Renal cortex interstitium (tissue), 11 donors: Measurements from ENCODE around the gene PITPNC1. TPM values are rescaled to one million over a fixed set of nuclear protein-coding genes. Genes with fewer than 3 reads are reported as not detected.

Experiments used
- DNase-seq, 11 donors: peaks; one replicate each; pipeline ENCODE4 v3.0.0-alpha.2; 2013; ENCODE audit warnings: low read depth in 9 of 11, low spot score in 4 of 11; ENCODE audit errors: extremely low read depth in 1 of 11
- polyA plus RNA-seq, 3 donors: library from polyadenylated mRNA; unstranded; fragments of 120-200 nt; gene quantifications; one replicate each; pipeline ENCODE4 v1.2.1, GENCODE V29; 2013; ENCODE audit not compliant: insufficient read length in 3 of 3

The PITPNC1 gene
- polyA plus RNA-seq, 3 donors: 19.9 to 26.1 (median 23.7) TPM

DNA sequence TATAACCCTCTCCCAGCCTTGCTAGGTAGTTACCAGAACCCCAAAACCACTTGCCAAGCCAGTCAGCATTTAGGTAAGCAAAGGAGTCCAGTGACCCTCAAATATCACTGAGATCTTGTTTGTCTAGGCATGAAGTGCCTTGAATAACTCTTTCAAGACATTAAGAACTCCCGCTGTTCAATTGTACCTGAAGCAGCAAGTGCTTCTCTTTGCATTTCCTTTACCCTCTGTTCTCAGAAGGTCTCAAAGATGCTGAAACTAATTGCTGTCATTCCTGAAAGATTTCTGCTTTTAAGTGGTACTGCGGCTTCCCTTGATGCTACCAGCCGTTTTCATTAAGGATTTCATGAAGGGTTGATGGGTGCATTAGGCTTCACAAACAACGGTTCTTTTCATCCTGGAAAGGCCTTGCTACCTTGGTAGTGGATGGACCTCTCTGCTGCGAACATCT, 142.7 kb downstream of the PITPNC1 start:
- no peak for DNase-seq

DNA sequence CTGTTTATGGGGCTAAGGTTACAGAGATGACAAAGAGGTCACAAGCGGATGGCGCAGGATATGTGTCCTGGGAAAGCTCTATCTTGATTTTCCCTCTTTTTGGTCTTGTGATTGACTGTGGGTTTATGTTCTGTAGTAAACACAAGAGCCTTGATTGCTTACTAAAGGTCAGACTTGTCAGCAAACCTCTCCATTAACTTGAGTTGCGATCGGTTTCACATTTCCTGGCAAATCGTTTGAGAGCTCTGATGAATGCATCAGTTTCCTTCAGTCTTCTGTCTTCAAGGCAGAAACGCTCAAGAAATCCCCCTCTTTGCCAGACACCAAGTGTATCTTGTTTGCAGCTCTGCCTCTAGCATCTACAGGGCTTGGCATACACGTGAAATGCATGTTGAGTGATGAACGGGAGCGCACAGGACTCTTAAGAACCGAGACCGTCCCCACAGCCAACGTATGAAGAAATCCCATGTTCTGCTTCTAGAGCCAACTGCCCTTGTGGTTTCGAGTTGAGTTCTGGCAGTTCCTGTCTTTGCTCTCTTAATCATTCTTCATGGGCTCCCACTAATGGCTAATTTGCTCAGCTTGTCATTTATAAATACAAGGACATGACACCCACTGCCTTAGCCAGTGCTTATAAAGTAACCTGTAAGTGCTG, 143.3 kb downstream of the PITPNC1 start:
- DNase-seq: peak in 4 of 11 donors; percentile 53 to 75 (median 65)

DNA sequence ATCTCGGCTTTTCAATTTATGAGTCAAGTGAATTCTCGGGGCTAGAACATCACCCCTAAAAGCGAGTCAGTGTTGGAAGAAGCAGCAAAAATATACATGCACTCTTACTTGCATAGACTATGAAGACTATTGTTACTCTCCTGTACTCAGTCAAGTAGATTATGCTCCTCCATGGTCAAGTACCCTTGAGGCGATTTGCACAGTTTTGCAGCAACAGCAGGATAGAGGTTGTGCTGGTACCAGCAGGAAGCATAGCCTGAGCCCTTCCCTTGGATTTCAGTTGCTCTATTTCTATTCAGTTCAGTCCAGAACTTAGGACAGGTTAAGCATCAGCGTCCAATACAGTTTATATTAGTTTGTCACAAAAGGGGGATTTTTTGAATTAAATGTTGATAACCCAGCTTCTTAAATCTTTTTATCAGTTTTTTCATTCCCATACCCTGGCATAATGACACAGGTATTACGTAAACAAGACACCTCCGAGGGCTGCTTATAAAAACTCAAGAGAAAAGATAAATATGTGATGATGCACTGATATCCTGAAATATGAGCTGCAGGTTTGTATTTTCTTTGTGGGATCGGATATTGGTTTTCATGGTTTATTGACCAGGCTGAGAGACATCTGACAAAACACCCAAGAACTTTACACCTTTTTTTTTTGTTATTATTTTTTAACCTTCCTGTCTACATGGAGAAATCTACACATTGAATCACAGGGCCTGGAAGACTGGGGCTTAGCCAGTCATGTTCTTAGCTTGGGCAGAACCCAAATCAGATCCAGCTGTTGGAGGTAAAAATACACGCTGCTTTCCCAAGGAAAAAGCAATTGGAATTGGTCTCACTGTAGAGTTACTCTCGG, 144.1 kb downstream of the PITPNC1 start:
- DNase-seq: no peak

DNA sequence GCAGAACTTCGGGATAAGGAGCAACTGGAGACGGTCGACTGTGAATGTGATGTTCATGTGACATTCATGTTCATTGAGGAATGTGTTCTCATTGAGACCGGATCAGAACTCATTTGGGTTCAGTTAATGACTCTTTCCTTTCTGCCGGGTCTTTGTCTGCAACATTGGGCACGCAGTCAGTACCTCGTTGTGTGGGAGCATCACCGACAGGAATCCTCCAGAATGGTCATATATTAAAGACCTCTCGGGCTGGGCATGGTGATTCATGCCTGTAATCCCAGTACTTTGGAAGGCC, 144.6 kb downstream of the PITPNC1 start:
- no peak for DNase-seq

DNA sequence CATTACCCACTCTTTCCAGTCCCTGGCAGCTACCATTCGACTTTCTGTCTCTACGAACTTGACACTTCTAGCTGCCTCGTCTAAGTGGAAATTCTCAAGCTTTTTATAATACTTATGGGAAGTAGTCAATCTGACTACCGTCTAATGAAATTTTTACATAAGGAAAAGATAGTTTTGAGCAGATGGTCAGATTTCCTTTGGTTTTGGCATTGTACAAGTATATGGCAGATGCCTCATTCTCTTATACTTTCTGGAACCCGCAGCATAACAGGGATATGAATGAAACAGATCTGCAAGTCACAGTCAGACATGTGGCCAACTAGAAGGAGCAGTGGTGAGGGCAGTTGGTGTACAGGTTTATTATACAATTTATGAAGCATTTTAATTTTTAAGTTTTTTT, 146.0 kb downstream of the PITPNC1 start:
- no peak for DNase-seq

DNA sequence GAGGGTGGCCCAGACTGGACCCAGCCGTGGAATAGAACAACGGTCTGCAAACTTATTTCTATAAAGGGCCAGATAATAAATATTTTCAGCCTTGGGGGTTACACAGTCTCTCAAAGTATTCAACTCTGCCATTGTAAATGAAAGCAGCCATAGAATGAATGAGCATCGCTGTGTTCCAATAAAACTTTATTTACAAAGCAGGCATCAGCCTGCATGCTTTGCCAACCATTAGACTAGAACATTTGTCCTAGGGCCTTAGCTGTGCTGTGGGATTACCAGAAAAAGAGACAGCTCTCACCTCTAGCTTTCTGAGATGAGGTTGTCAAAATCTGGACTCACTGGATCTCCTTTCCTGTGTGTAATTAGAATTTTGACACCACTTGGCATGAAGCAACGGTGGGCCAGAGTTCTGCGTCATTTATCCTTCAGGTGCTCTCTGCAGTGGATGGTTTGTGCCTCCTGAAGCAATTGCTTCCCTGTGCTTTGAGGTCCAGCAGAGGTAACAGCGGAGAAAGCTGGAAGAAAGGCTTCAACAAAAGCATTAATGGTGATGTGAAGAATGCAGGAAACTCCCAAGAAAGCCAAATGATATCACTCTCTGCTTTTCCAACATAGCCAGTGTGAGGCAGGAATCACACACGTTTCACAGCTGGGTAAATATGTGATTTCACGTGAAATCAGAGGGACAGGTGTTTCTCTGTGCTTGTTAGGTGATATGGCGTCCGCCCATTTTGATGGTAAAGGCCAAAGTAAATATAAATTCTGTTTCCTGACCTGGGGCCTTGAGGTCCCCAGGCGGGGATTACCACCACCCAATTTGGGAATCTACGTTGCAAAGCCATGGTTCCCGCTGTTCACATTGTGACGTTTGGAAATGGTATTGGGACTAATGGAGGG, 148.4 kb downstream of the PITPNC1 start:
- DNase-seq: no peak

DNA sequence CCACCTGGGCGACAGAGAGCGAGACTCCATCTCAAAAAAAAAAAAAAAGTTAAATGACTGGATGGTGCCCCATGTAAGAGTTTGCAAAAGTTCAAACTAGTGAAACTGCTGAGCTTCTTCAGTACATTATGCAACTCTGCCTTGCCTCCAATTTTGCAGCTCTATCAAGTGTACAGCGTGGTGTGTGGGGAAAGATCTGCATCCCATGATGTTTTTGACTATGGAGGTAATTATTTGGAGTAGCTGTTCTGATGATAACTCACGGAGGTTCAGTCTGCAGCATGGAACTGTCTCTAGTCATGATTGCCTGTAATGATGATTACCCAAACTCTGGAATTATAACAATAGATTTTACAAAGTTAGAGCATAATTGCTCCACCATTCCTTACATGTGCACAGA, 149.6 kb downstream of the PITPNC1 start:
- no peak for DNase-seq

DNA sequence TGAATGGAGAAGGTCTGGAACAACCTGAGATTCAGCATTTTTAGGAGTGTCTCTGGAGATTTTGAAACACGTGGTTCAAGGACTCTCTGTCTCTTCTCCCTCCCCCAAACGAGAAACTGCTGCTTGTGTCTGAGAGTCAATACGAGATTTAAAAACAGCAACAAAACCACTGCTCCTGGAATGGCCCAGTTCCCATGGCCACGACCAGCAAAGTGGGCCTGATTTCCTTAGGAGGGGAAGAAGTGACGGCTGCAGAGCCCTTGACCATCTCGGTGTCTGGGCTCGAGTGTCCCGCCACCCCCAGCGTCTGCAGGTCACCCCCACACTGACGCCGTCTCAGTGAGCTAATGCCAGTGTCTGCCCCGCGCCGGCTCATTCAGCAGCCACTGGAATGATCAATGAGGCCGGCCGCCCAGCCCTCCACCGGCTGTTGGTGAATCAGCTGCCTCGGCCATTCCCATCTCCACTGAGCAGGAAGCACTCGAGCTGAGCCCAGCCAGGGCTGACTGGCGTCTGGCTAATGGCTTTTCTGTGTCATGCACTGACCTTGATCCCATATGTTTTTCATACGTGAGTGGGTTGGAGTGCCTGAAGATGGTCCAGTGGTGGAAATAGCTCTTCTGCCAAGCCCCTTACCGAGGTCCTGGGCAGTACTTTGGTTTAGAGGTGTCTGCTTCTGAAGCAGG, 151.8 kb downstream of the PITPNC1 start:
- peak in 9 of 11 donors; percentile 46 to 84 (median 74) for DNase-seq

DNA sequence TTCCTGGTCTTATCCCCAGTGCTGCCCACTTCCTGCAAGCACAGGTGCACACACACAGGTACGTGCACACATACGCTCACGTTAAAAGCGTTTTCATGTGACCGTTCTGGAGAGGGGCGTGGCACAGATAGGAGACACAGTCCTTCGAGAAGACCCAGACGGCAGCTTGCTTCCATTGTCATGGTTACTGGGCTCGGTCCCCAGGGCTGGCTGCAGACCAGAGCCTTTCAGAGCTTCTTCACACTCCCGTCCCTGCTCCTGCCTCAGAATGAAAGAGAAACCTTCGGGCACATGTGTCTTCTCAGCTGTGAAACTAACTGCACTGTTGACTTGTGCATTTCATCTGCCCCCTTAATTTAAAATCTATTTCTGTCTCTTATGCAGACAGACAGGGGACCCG, 154.2 kb downstream of the PITPNC1 start:
- no peak for DNase-seq

DNA sequence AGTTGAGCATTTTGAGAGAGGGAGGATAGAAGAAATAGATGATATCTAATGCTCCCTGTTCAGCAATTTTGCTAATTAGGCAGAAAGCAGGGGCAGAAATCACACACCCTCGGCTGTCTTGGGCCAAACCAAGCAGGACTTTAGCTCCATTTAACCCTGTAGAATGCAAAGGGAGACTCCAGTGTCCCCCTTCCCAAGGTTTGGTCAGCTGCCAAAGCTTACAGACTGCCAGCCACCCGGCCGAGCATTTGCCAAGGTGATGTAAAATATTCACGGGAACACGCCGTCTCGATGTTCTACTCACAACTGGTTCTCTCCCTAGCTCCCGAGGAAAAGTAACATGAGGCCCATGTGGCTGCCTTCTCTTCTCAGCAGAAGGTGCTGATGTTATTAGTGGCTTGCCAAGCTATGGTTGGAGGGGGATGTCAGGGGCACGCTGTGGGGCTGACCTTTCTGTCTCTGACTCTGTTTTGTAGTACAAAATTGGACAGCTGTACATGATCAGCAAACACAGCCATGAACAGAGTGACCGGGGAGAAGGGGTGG, 155.3 kb downstream of the PITPNC1 start:
- no peak for DNase-seq

DNA sequence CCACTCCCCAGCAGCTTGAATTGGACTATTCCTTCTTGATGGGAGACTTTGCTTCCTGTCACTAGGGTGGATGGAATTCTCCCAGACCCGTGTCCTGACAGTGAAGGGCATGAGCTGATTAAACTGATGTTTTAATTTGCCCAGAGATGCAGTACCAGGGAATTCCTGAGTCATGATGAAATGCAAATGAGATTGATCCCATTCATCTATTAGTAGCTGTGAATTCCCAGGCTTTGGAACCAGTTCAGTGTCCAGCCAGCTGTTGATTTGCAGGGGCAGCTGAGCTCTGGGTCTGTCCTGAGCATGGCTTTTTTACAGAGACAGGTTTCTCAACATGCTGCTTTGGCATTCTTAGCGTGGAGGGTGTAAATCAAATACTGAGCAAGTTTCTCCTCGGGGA, 157.9 kb downstream of the PITPNC1 start:
- no peak for DNase-seq

DNA sequence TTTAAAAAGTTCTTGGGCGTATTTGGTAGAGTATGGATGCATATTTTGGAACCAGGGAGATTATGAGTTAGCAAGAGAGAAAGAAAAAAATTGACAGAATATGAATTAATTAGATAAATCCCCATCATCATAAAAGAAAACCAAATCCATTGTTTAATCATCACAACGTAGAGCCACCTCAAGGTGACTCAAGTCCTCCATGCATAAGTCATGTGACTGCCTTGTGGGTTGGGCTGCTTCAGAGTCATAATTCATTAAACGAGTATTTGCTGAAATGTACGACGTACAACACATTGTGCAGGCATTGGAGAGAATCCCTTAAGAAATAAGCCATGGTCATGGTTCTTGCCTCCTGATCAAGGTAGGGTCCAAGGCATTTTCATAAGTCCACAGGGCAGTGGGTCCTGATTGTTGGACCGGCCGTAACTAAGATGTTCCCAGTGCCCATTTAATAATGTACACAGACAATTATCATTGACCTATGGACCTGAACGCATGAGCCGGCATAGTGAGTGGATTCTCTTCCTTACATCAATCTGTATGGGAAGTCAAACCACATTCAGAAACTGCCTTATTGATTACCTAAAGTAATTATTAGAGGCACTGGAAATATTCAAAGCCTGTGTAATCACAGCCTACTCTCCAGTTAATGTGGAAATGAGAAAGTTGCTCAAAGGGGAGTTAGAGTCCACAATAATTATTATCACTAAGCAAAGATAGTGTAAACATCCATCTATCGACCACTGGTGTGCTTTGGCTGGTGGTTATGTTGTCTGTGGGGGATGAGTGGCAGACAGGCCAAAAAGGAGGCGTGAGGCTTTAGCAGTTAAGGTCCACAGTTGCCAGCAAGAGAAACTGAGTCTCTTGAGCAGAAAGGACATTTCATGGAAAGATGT, 165.4 kb downstream of the PITPNC1 start:
- DNase-seq: no peak

DNA sequence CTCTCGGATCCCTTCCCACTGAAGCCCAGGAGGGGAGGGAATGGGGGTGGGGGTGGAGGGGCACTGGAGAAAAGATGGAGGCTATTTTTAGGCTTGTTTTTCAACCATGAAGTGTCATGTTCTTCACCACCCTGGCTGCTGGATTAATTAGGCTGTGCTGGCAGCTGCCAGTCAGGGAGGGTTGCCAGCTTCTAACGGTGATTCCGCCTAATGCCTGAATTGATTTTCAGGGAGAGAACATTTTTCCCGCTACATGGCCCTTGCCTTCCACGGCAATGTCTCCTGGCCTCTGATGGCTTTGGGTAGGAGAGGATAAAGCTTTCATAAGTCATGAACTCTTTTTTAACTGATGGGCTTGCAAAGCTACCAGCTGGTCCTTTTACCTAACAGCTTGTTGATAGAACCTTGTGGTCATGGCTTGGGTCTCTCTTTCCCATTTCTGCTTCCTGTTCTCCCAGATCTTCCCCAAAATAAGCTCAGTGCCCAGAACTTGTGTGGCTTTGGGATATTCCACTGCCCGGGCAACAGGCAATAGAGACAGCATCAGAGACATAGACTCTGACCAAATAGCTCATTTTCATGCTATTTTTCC, 167.4 kb downstream of the PITPNC1 start:
- DNase-seq: no peak

DNA sequence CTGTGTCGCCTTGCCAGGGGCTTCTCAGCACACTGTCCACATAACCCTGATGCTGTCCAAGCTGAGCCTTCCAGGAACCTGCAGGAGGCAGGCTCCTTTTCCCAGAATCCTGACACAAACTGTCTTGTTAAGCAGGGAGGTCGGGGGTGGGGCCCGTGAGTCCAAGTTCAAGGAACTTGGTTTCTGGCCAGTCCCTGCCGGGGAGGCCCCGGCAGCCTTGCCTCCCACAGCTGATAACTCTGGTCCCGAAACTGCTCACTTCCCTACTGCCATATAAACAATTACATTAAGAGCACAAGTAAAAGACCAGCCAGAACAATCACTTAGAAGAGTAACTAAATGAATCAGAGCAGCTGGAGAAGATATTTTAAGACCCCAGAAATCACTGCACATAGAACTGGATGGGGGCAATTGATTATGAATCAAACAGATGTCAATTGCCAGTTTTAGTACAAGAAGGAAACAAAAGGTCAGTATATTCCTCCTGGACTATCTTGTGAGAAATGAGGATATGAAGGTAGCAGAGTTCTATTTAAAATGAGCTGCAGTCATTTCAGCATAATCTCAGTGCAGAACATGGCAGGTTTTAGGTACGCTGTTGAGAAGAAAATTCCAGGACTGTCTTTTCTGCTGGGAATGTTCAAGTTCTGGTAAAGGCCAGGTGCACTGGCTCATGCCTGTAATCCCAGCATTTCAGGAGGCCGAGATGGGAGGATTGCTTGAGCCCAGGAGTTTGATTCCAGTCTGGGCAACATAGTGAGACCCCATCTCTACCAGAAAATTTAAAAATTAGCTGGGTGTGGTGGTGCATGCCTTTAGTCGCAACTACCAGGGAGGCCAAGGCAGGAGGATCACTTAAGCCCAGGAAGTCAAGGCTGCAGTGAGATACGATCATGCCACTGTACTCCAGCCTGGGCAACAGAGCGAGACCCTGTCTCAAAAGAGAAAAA, 169.8 kb downstream of the PITPNC1 start:
- DNase-seq: peak in 1 of 11 donors; percentile 18

DNA sequence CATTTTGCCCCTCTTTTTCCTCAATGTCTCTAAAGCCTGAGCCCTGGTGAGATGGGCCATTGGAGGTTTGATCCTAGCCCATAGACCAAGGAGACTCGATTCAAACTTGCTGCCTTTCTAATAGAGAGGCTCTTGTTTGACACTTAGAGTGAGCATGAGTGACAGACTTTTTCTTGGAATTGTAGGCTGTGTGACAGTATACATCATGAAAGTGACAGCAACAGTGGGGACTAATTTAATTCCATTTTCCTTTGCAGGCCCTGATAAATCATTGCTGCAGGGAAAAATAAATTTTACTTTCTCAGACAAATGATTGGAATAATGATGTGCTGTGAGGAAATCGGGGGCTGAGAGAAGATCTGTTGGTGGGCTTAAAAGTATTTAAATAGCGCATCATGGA, 171.6 kb downstream of the PITPNC1 start:
- no peak for DNase-seq

DNA sequence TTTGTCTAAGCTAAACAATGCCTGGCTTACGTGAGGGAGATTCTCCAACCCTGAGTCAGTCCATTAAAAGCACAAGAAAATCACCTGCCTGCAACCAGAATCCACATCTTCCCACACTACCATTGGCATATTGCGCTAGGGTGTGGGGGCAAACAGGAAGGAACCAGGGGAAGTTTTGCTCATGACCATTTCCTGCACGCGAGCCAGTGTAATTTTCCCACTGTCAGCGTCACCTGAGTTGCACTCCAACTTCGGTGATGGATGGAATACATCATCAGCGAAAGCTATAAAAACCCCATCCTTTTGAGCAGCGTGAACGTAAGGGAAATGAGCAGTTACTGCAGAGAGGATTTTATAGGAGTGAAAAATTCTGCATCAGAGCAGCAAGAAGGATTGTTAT, 172.7 kb downstream of the PITPNC1 start:
- DNase-seq: no peak

DNA sequence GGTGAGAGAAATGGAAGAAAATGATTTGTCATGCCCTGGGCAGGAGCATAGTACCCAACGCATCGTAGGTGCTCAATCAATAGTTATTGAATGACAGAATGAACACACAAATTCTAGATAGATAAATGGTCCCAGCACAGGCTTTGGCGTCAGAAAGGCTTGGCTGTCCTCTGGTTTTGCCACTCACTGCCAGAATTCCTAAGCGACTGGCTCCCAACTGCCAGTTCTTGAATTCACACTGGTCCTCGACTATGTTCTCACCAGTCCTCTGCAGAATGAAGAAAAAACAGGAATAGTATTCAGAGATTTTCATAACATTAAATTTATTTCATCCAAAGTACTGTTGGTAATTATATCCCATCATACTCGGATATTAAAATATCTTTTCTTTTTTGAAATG, 177.6 kb downstream of the PITPNC1 start:
- no peak for DNase-seq
